Tongue (tissue), 2 donors: ENCODE data around the gene L1CAM. TPM values are rescaled to one million over a fixed set of nuclear protein-coding genes. Genes with fewer than 3 reads are reported as not detected.
"Not testable (repeated sequence)": the region's sequence is repeated elsewhere in the genome, so short reads cannot be mapped to it uniquely, and the experiment has no call there.

Source experiments
- DNase-seq: peaks from one replicate; pipeline ENCODE4 v3.0.0-alpha.2; 2015
- total RNA-seq: library from RNA; depleted of rRNA; stranded (reverse); fragments of >200 nt; gene quantifications from one replicate; pipeline ENCODE4 v1.2.3, GENCODE V29; 2014

L1CAM gene
- total RNA-seq, 1 donor from 2014 or later: 17.5 TPM

DNA sequence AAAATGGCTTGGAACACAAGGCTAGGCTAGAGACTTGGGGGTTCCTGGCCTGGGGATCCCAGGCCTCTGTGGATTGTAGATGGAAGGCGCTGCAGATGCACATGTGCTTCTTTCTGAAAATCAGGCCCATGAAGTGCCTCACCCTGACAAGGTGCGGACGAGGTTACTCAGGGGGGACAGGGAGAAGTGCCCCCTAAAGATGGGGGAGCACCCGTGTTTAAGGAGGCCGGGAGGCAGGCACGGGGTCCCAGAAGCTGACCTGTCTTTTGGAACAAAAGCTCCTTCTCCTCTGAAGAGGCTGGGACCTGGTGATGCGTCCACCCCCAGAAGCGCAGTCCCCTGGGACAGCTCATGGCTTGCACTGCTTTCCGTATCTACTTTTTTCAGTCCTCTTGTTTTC, 58.1 kb downstream of the L1CAM start:
- DNase-seq: no peak

DNA sequence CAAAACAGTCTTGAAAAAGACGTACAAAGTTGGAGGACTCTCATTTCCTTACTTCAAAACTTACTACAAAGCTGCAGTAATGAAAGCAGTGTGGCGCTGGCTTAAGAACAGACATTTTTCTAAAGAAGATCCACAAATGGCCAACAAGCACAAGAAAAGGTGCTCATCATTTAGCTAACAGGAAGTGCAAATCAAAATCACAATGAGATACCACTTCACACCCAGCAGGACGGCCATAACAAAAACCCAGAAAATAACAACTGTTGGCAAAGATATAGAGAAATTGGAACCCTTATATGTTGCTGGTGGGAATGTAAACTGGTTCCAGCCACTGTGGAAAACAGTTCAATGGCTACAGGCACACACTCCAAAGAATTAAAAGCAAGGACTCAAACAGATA, 59.0 kb downstream of the L1CAM start:
- no peak for DNase-seq

DNA sequence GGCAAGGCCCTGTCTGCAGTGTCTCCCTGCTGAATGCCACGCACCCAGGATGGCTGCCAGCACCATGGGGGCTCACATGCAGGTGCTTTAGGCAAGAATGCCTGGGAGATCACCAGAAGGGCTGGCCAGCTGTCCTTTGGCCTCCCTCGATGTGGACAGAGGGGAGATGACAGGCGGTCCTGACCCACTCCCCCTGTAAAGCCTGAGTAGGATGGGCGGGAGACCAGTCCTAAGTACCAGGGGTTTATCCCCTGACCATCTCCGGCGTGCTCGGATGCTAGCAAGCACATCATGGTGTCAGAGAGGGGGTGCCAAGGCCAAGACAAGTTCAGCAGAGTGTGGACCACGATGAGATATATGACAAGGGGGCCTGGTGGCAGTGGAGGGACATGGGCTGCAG, 60.9 kb downstream of the L1CAM start:
- DNase-seq: no peak

DNA sequence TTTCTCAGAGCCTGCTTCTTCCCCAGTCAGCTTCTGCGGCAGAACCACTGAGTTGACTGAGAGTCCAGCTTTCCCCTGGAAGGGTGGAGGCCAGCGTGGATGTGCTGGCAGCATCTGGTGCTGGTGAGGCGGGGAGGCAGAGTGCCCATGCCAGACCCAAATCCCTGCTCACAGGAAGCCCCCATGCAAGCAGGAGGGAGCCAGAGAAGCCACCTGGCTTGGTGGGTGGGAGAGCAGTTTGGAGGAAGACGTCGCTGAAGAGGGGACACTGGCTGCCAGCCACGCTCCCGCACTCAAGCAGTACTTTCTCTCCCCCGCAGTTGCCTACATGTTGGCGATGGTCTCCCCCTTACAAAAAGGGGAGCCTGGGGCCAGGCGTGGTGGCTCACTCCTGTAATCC, 61.6 kb downstream of the L1CAM start:
- no peak for DNase-seq

- no peak for DNase-seq
These were observed 64.9 kb downstream of the L1CAM start for GRCh38 chrX:153821066-153821465.

DNA sequence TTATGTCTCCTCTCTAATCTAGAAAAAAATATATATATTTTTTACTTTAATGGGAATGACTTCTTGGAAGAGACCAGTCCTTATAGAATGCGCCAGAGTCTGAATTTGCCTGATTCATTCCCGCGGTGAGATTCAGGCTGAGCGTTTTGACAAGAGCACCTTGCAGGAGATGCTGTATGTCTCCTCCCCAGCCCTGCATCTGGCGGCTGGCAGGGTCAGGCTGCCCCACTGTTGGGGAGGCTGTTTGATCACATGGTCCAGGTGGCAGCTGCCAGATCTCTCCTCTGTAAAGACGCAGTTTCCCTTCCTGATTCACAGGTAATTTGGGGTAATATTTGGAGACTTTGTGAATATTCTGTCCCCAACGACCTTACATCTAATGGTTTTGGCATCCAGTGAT, 65.4 kb downstream of the L1CAM start:
- no peak for DNase-seq

DNA sequence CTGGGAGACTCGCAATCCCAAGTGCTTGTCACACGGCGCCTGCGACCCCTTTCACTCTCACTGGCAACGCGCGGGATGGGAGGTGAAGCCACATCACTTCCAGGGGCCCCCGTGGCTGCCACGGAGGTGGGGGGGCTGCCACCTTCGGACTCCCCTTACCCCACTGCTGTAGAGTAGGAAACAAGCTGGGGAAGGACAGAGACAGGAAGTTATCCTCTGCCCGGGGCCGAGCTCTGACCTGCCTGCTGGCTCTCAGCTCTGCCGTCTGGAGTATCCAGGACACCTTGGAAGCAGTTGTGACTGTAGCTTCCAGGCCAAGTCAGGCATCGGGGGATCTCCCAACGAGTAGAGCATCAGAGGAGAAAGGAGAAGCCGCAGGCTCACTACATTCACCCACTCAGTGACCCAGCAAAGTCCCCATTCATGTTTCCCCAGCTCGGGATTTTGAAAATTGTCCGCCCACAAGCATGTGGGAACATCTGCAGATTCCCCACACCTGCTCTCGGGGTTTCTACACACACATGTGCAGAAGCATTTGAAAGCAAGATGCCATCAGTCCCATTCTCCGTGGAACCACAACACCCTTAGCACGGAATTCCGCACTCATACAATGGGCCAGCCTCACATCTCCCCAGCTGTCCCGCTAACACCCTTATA, 66.5 kb downstream of the L1CAM start:
- no peak for DNase-seq

DNA sequence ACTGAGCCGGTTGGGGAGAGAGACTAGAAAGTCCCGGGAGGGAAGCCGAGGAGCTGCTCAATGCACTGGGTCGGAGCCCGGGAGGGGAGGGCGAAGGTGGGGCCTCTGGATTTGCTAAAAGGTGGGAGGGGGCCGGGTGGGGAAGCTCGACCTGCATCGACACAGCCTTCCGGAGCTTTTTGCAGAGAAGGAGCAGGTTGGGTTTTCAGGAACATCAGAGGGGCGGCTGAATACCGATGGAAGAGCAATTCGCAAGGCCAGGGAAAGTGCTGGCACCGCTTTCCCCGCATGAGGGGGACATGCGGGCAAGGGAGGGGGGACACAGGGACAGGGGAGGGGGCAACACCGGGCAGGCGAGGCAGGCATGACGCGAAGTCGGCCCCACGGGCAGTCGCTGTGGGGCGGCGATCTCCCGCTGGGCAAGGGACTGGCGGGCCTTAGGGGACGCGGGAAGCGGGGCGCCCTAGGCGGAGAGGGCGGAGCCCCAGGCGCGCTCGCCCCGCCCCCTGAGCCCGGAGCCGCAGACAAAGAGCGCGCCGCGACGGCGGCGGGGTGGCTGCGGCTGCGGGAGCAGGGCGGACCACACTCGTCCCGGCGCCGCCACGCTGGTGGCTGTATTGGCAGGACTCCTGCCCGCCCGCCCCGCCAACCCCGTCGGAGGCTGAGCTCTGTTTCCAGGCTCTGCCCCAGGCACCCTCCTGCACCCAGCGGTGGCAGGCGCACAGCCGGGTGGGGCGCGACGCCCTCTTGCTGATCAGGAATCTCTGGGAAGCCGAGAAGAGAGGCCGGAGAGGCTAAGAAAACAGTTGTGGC, 67.2 kb downstream of the L1CAM start:
- DNase-seq: peak; percentile 50

DNA sequence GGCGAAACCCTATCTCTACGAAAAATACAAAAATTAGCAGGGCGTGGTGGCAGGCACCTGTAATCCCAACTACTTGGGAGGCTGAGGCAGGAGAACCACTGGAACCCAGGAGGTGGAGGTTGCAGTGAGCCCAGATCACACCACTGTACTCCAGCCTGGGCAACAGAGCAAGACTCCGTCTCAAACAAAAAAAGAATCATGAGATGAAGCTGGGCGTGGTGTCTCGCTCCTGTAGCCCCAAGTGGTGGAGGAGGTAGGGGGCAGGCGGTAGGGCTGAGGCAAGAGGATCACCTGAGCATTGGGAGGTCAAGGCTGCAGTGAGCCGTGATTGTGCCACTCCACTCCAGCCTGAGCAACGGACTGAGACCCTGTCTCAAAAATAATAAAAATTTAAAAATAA, 67.9 kb downstream of the L1CAM start:
- DNase-seq: not testable (repeated sequence)

DNA sequence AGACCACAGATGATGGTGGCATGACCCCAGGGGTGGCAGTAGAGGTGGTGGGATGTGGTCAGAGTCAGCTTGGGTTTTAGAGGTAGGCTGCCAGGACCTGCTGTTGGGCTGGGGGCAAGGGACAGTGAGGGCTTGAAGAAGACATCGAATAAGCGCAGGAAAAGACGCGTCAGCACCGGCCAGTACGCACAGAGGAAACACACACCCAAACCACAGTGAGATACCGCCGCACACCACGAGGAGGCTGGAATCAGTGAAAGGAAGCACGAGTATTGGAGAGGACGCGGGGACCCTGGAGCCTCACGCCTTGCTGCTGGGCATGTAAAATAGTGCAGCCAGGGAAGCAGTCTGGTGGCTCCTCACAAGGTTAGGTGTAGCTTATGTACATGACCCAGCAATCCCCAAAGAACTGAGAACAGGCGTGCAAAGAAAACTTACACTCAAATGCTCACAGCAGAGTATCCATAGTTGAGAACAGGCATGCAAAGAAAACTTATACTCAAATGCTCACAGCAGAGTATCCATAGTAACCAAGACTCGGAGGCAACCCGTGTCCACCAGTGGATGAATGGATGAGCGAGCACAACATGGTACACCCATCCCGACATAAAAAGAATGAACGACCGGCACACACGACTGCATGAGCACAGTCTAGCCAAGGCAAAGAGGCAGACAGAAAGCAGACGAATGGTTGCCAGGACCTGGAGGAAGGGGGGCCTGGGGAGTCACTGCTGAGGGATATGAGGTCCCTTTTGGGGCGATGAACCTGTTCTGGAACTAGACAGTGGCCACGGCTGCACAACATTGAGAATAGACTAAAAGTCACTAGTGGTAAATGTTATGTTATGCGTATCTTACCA, 68.9 kb downstream of the L1CAM start:
- no peak for DNase-seq

DNA sequence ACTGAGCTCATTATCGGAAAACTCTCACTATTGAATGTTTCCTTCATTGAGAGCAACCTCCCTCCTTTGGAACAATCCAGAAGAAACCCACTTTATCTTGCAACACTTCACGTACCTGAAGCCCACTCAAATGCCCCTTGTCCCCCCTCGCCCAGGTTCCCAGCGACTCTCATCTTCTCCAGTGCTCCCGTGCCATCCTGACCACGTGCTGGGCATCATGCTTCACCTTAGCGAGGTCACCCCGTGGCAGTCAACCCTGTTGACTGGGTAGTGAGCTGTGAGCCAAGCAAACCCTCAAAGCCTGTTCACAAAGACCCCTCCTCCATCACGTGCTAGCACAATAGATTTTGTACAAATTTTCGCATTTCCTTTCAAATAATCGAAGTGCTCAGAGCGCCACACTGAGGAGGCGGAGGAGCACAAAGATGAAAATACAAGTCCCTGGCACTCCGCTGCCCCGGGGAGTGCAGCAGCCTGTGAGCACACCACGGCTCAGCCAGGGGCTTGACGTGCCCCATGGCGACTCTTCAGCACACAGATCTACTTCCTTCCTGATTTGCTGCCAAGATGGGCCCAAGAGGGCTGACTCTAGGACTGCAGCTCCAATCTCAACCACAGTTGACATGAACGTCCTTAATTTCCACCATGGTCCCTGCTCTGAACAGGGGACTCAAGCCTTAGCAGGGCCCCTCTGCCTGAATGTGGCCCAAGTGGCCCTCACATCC, 71.2 kb downstream of the L1CAM start:
- DNase-seq: no peak

DNA sequence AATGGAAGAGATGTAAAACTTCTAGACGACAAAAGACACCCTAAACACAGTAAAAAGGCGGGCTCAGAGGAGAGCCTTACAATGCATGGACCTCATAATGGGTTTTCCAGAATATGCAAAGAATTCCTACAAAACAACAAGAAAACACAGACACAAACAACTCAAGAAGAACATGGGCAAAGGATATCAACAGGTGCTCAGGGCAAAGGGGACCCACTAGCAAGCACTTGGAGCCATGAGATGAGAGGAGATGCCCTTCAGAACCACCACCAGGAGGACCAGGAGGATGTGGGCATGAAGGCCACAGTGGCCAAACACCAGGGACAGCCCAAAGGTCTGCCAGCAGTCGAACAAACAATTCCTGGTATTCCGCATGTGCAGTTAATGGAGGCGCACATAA, 72.8 kb downstream of the L1CAM start:
- DNase-seq: no peak

GRCh38 chrX:153812220-153812619, 73.8 kb downstream of the L1CAM start:
- DNase-seq: no peak

Other genes starting within 250 kb of the L1CAM start
- not detected for gene DUSP9, start 239.0 kb downstream of the L1CAM start, total RNA-seq
- gene PNCK, start 212.4 kb downstream of the L1CAM start, total RNA-seq: 0.92 TPM
- 26.9 TPM for gene SLC6A8, start 198.2 kb downstream of the L1CAM start, total RNA-seq
- 84.2 TPM for gene BCAP31, start 161.8 kb downstream of the L1CAM start, total RNA-seq
- 12.0 TPM for gene ABCD1, start 161.3 kb downstream of the L1CAM start, total RNA-seq
- gene PLXNB3, start 121.9 kb downstream of the L1CAM start, total RNA-seq: 6.8 TPM
- 81.4 TPM for gene SRPK3, start 105.1 kb downstream of the L1CAM start, total RNA-seq
- 61.1 TPM for gene IDH3G, start 91.8 kb downstream of the L1CAM start, total RNA-seq
- gene SSR4, start 91.5 kb downstream of the L1CAM start, total RNA-seq: 46.4 TPM
- gene PDZD4, start 55.6 kb downstream of the L1CAM start, total RNA-seq: 4.1 TPM
- gene AVPR2, start 18.5 kb upstream of the L1CAM start, total RNA-seq: 1.7 TPM
- 19.6 TPM for gene ARHGAP4, start 40.1 kb upstream of the L1CAM start, total RNA-seq
- gene NAA10, start 48.9 kb upstream of the L1CAM start, total RNA-seq: 47.8 TPM
- 5.2 TPM for gene RENBP, start 58.5 kb upstream of the L1CAM start, total RNA-seq
- gene HCFC1, start 85.6 kb upstream of the L1CAM start, total RNA-seq: 25.2 TPM
- gene TMEM187, start 86.6 kb upstream of the L1CAM start, total RNA-seq: 9.4 TPM
- 20.4 TPM for gene IRAK1, start 133.7 kb upstream of the L1CAM start, total RNA-seq
- 37.5 TPM for gene MECP2, start 211.5 kb upstream of the L1CAM start, total RNA-seq